Progenitor cell of endocrine pancreas (in vitro differentiated cells): ENCODE measurements around the gene TFAP2A. TPM values are rescaled to one million over a fixed set of nuclear protein-coding genes. Genes with fewer than 3 reads are reported as not detected.

ENCODE experiments used
- DNase-seq: peaks from one replicate; pipeline ENCODE4 v3.0.0; 2021; ENCODE audit warnings: low spot score; ENCODE audit not compliant: unreplicated experiment
- H3K27ac Mint-ChIP-seq: 2 replicates; pipeline ENCODE4 v1.8.0; 2021; ENCODE audit warnings: mild to moderate bottlenecking, moderate library complexity, mixed read lengths
- H3K27me3 Mint-ChIP-seq: 2 replicates; pipeline ENCODE4 v1.8.0; 2021; ENCODE audit warnings: mixed read lengths
- H3K36me3 Mint-ChIP-seq: 2 replicates; pipeline ENCODE4 v1.8.0; 2022; ENCODE audit warnings: mixed read lengths; ENCODE audit not compliant: insufficient read depth
- H3K4me1 Mint-ChIP-seq: 2 replicates; pipeline ENCODE4 v1.8.0; 2021; ENCODE audit warnings: low read depth, mixed read lengths
- H3K4me3 Mint-ChIP-seq: 2 replicates; pipeline ENCODE4 v1.8.0; 2021; ENCODE audit warnings: low read depth, mild to moderate bottlenecking, moderate library complexity, mixed read lengths
- H3K9me3 Mint-ChIP-seq: 2 replicates; pipeline ENCODE4 v1.8.0; 2021; ENCODE audit warnings: low read depth, mixed read lengths
- CTCF ChIP-seq: fragments of 200-600 bp; sonication (generic); IDR thresholded peaks from one replicate; pipeline ENCODE4 v1.5.0; 2021; ENCODE audit warnings: antibody characterized with exemption, mild to moderate bottlenecking; ENCODE audit not compliant: unreplicated experiment
- total RNA-seq: library from RNA; stranded (reverse); gene quantifications from 2 replicates; pipeline ENCODE4 v1.2.1, GENCODE V29; 2021

The TFAP2A gene
- total RNA-seq, 1 donor from 2014 or later: 4.7 TPM

- Mint-ChIP-seq H3K9me3 (peaks cover 3% of the 10 kb centered on the region), H3K27ac (no peak overlapping the region), H3K36me3 (no peaks in the 10 kb centered on the region), H3K27me3 (peaks cover 3% of the 10 kb centered on the region), H3K4me1 (no peaks in the 10 kb centered on the region), H3K4me3 (no peak overlapping the region)
- TF ChIP-seq CTCF: no peak
- no peak for DNase-seq
Measured at GRCh38 chr6:10361428-10361827, 53.4 kb downstream of the TFAP2A start.

GRCh38 chr6:10359581-10359980, 55.3 kb downstream of the TFAP2A start:
- TF ChIP-seq CTCF: no peak
- Mint-ChIP-seq H3K27ac (no peak overlapping the region), H3K36me3 (no peaks in the 10 kb centered on the region), H3K27me3 (peaks cover 3% of the 10 kb centered on the region), H3K4me3 (no peak overlapping the region), H3K9me3 (peaks cover 3% of the 10 kb centered on the region), H3K4me1 (no peaks in the 10 kb centered on the region)
- no peak for DNase-seq

GRCh38 chr6:10355115-10355702, 59.7 kb downstream of the TFAP2A start:
- H3K4me1 Mint-ChIP-seq: no peaks in the 10 kb centered on the region
- no peak for TF ChIP-seq CTCF
- DNase-seq: no peak
- H3K9me3 Mint-ChIP-seq: no peaks in the 10 kb centered on the region
- H3K36me3 Mint-ChIP-seq: no peaks in the 10 kb centered on the region
- no peak overlapping the region for H3K4me3 Mint-ChIP-seq
- no peaks in the 10 kb centered on the region for H3K27me3 Mint-ChIP-seq
- H3K27ac Mint-ChIP-seq: no peak overlapping the region

- Mint-ChIP-seq H3K4me3 (no peak overlapping the region), H3K9me3 (no peaks in the 10 kb centered on the region), H3K27ac (no peak overlapping the region), H3K36me3 (no peaks in the 10 kb centered on the region), H3K27me3 (peaks cover 6% of the 10 kb centered on the region), H3K4me1 (no peaks in the 10 kb centered on the region)
- no peak for DNase-seq
- no peak for TF ChIP-seq CTCF
Measured at GRCh38 chr6:10351791-10352190, 63.1 kb downstream of the TFAP2A start.

GRCh38 chr6:10350720-10351119, 64.2 kb downstream of the TFAP2A start:
- no peak for DNase-seq
- Mint-ChIP-seq H3K9me3 (no peaks in the 10 kb centered on the region), H3K4me3 (no peak overlapping the region), H3K4me1 (no peaks in the 10 kb centered on the region), H3K27ac (no peak overlapping the region), H3K36me3 (no peaks in the 10 kb centered on the region), H3K27me3 (peaks cover 6% of the 10 kb centered on the region)
- TF ChIP-seq CTCF: no peak
